ENCODE data around the gene GALNT9. TPM values are rescaled to one million over a fixed set of nuclear protein-coding genes. Genes with fewer than 3 reads are reported as not detected.

Gene GALNT9
- total RNA-seq, 4 donors from 2014 or later: 1.6 TPM; not detected in 3

- no peak for DNase-seq (ENCODE audit: low spot score in 2 of 2)
- no peaks in the 10 kb centered on the region for H3K36me3 ChIP-seq
- WGBS, 2 donors: 86% methylated on average over 18 to 26 of the region's 26 CpGs
- no peaks in the 10 kb centered on the region for H3K27me3 ChIP-seq
- TF ChIP-seq POLR2A (IDR thresholded peaks at IDR 0.05): no peak
- TF ChIP-seq, protein P1, sequence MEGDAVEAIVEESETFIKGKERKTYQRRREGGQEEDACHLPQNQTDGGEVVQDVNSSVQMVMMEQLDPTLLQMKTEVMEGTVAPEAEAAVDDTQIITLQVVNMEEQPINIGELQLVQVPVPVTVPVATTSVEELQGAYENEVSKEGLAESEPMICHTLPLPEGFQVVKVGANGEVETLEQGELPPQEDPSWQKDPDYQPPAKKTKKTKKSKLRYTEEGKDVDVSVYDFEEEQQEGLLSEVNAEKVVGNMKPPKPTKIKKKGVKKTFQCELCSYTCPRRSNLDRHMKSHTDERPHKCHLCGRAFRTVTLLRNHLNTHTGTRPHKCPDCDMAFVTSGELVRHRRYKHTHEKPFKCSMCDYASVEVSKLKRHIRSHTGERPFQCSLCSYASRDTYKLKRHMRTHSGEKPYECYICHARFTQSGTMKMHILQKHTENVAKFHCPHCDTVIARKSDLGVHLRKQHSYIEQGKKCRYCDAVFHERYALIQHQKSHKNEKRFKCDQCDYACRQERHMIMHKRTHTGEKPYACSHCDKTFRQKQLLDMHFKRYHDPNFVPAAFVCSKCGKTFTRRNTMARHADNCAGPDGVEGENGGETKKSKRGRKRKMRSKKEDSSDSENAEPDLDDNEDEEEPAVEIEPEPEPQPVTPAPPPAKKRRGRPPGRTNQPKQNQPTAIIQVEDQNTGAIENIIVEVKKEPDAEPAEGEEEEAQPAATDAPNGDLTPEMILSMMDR (IDR thresholded peaks at IDR 0.05): no peak
- no peak for TF ChIP-seq EP300 (IDR thresholded peaks at IDR 0.05)
- no peak overlapping the region for H3K27ac ChIP-seq
- no peak overlapping the region for H3K4me3 ChIP-seq
- H3K4me1 ChIP-seq: no peaks in the 10 kb centered on the region
- peaks cover 0 to 43% (median 2%) of the 10 kb centered on the region in 4 donors for H3K9me3 ChIP-seq
Observed at GRCh38 chr12:132314516-132315233, 14.7 kb downstream of the GALNT9 start.

GRCh38 chr12:132314035-132314434, 15.4 kb downstream of the GALNT9 start:
- TF ChIP-seq POLR2A (IDR thresholded peaks at IDR 0.05) (no peak), EP300 (IDR thresholded peaks at IDR 0.05) (no peak)
- TF ChIP-seq, protein P1 (IDR thresholded peaks at IDR 0.05): no peak
- Histone ChIP-seq H3K4me3 (no peak overlapping the region), H3K27ac (no peak overlapping the region), H3K27me3 (no peaks in the 10 kb centered on the region), H3K4me1 (no peaks in the 10 kb centered on the region), H3K36me3 (no peaks in the 10 kb centered on the region), H3K9me3 (peaks cover 0 to 50% (median 2%) of the 10 kb centered on the region in 4 donors)
- DNase-seq (ENCODE audit: low spot score in 2 of 2): no peak
- 98 to 100% methylated on average over 2 of the region's 2 CpGs for WGBS, 2 donors

DNA sequence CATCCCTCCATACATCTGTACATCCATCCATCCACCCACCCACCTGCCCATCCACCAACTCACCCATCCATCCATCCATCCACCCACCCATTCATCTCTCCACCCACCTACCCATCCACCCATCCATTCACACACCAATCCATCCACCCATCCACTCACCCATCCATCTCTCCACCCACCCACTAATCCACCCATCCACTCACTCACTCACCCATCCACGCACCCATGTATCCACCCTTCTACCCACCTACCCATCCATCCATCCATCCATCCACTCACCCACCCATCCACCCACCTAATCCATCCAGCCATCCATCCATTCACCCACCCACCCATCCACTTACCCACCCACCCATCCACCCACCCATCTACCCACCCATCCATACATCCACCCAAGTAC, 16.2 kb downstream of the GALNT9 start:
- 95 to 98% methylated on average over 1 of the region's 1 CpG for WGBS, 2 donors
- Histone ChIP-seq H3K4me1 (no peaks in the 10 kb centered on the region), H3K27ac (no peak overlapping the region), H3K36me3 (no peaks in the 10 kb centered on the region), H3K27me3 (no peaks in the 10 kb centered on the region), H3K9me3 (peaks cover 0 to 50% (median 2%) of the 10 kb centered on the region in 4 donors), H3K4me3 (no peak overlapping the region)
- TF ChIP-seq POLR2A (IDR thresholded peaks at IDR 0.05): no peak
- TF ChIP-seq EP300 (IDR thresholded peaks at IDR 0.05): no peak
- TF ChIP-seq, protein P1 (IDR thresholded peaks at IDR 0.05): no peak
- DNase-seq (ENCODE audit: low spot score in 2 of 2): no peak

- Histone ChIP-seq H3K4me1 (no peaks in the 10 kb centered on the region), H3K4me3 (no peak overlapping the region), H3K9me3 (peaks cover 0 to 50% (median 2%) of the 10 kb centered on the region in 4 donors), H3K36me3 (no peaks in the 10 kb centered on the region), H3K27ac (no peak overlapping the region), H3K27me3 (no peaks in the 10 kb centered on the region)
- no peak for TF ChIP-seq POLR2A (IDR thresholded peaks at IDR 0.05)
- TF ChIP-seq, protein P1 (IDR thresholded peaks at IDR 0.05): no peak
- TF ChIP-seq EP300 (IDR thresholded peaks at IDR 0.05): no peak
- no peak for DNase-seq (ENCODE audit: low spot score in 2 of 2)
- WGBS, 2 donors: 85 to 86% methylated on average over 6 of the region's 6 CpGs
Observed at GRCh38 chr12:132312516-132312915, 16.9 kb downstream of the GALNT9 start.

DNA sequence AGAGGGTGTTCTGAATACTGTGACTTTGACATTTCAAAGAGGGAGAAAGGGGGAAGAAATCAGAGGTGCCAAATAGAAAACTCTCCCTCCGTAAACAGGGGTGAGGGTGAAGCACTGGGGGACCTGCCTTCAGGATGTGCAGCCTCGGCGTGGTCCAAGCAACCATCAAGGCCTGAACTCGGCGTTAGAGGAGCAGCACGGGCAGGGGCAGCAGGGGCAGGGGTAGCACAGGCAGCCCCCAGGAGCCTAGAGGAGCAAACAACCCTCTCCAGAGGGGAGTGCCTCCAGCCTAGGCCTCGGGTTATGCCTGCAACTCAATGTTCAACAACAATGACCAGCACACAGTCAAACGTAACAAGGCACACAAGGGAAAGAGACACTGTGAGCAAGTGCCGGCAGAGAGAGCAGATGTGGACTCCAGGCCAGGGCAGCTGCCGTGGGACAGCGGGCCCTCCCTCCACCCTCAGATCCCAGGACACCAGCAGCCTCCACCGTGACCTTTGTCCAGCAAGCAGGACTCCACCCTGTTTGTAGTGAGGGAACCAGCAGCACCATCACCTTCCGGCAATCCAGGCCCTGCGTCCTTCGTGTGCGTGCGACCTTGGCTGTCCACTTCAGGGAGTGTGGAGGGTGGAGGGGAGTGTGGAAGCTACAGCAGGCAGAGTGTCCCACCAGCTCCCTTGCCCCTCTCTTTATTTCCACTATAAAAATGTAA, 18.0 kb downstream of the GALNT9 start:
- Histone ChIP-seq H3K4me1 (no peaks in the 10 kb centered on the region), H3K36me3 (no peaks in the 10 kb centered on the region), H3K27me3 (no peaks in the 10 kb centered on the region), H3K4me3 (no peak overlapping the region), H3K9me3 (peaks cover 0 to 50% (median 2%) of the 10 kb centered on the region in 4 donors), H3K27ac (no peak overlapping the region)
- no peak for TF ChIP-seq EP300 (IDR thresholded peaks at IDR 0.05)
- TF ChIP-seq, protein P1 (IDR thresholded peaks at IDR 0.05): no peak
- no peak for TF ChIP-seq POLR2A (IDR thresholded peaks at IDR 0.05)
- DNase-seq (ENCODE audit: low spot score in 2 of 2): no peak
- 81 to 83% methylated on average over 16 of the region's 17 CpGs for WGBS, 2 donors

Data from tibial nerve (tissue), 4 donors.